Caco-2 (cell line): ENCODE data around the gene TCAP. TPM values are rescaled to one million over a fixed set of nuclear protein-coding genes. Genes with fewer than 3 reads are reported as not detected.

ENCODE experiments used
- BruUV-seq: library from RNA; stranded (reverse); fragments of 400-500 nt; replicated peaks from 2 replicates; lab custom pipeline; 2021; lab: Mats Ljungman, UMichigan
- CTCF ChIA-PET: fragments of 300-600 bp; sonication (Branson Sonifier 250); formaldehyde crosslinking; loops from one replicate; lab custom pipeline; 2022; ENCODE audit warnings: antibody characterized with exemption; lab: Charles Lee
- POLR2A ChIA-PET: fragments of 300-600 bp; sonication (Branson Sonifier 250); formaldehyde crosslinking; loops from one replicate; lab custom pipeline; 2022; ENCODE audit warnings: antibody characterized with exemption; lab: Charles Lee
- DNase-seq, 2 experiments: peaks; one replicate each; pipeline versions ENCODE4 v3.0.0 to v3.0.0-alpha.2; 2020 to 2022
- H3K27me3 ChIP-seq: replicated peaks from 2 replicates; pipeline ENCODE4 v1.6.0; 2011; ENCODE audit warnings: low read length; ENCODE audit not compliant: control insufficient read depth, insufficient read depth
- H3K36me3 ChIP-seq: 2 replicates; pipeline ENCODE4 v1.5.1; 2011; ENCODE audit warnings: low read length; ENCODE audit not compliant: control insufficient read depth, insufficient read depth
- H3K4me1 ChIP-seq: fragments of 250-450 bp; sonication (Bioruptor Pico); 2 replicates; pipeline ENCODE4 v1.5.1; 2020; ENCODE audit warnings: mild to moderate bottlenecking
- H3K4me3 ChIP-seq: 2 replicates; pipeline ENCODE4 v1.5.1; 2011; ENCODE audit warnings: low read depth, mild to moderate bottlenecking, control low read depth, low read length
- H3K9me3 ChIP-seq: fragments of 250-450 bp; sonication (Bioruptor Pico); 2 replicates; pipeline ENCODE4 v1.5.1; 2020; ENCODE audit warnings: mild to moderate bottlenecking, moderate library complexity
- H3K27ac Mint-ChIP-seq: one replicate; pipeline ENCODE4 v1.8.0; 2022; ENCODE audit warnings: mixed read lengths; ENCODE audit not compliant: unreplicated experiment
- H3K27me3 Mint-ChIP-seq: one replicate; pipeline ENCODE4 v1.8.0; 2022; ENCODE audit warnings: mixed read lengths; ENCODE audit not compliant: insufficient read depth, unreplicated experiment
- H3K36me3 Mint-ChIP-seq: one replicate; pipeline ENCODE4 v1.8.0; 2022; ENCODE audit warnings: mild to moderate bottlenecking, mixed read lengths; ENCODE audit not compliant: insufficient read depth, unreplicated experiment
- H3K4me1 Mint-ChIP-seq: one replicate; pipeline ENCODE4 v1.8.0; 2022; ENCODE audit warnings: low read depth, mixed read lengths; ENCODE audit not compliant: unreplicated experiment
- H3K4me3 Mint-ChIP-seq: one replicate; pipeline ENCODE4 v1.8.0; 2022; ENCODE audit warnings: mild to moderate bottlenecking, moderate library complexity, mixed read lengths; ENCODE audit not compliant: unreplicated experiment
- H3K9me3 Mint-ChIP-seq: one replicate; pipeline ENCODE4 v1.8.0; 2022; ENCODE audit warnings: mixed read lengths; ENCODE audit not compliant: unreplicated experiment
- intact Hi-C: fragments of 100-400 bp; cut with micrococcal nuclease; formaldehyde crosslinking; loops from one replicate; pipeline ENCODE4 v1.10.0; 2022; ENCODE audit not compliant: unreplicated experiment
- total RNA-seq: library from RNA; stranded (reverse); gene quantifications from 2 replicates; pipeline ENCODE4 v1.2.3, GENCODE V29; 2022
- TF ChIP-seq, protein P1 (sequence below), 2 experiments: fragments of 200-600 bp in 1 of 2; IDR thresholded peaks; 1 replicate in 1 of 2; 2 replicates in 1 of 2; pipeline versions ENCODE4 v1.5.1 to v1.8.0; 2011 to 2022; ENCODE audit warnings: antibody characterized with exemption in 1 of 2, control low read depth in 1 of 2, inconsistent platforms in 1 of 2, low read depth in 1 of 2, low read length in 1 of 2, mild to moderate bottlenecking in 1 of 2, moderate library complexity in 1 of 2; ENCODE audit not compliant: insufficient read depth in 1 of 2, severe bottlenecking in 1 of 2, unreplicated experiment in 1 of 2

The TCAP gene
- total RNA-seq, 1 experiment from 2014 or later, result 1.6 TPM

DNA sequence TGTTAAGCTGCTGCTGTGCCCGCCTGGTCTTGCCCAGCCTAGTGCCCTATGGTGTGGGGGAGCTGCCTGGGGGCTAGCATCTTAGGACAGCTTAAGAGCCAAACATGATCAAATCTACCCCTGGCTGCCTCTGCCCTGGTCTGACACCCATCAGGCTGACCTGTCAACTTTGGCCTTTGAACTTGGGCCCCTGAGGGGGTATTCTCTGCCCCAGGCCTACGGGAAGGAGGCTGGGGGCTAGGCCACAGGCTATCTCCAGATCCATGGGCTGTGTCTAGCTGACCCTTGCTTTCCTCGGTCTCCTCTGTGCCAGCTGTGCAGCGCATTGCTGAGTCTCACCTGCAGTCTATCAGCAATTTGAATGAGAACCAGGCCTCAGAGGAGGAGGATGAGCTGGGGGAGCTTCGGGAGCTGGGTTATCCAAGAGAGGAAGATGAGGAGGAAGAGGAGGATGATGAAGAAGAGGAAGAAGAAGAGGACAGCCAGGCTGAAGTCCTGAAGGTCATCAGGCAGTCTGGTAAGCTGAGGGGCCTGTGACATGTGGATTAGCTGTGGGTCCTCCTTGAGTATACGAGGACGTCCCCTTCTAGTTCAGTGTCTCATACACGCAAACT is 31.5 kb upstream of the TCAP start:
- H3K4me1 ChIP-seq, result peaks cover 5% of the 10 kb centered on the region
- CTCF ChIA-PET, result interaction anchor here (0.6 to 2.9 kb wide), 5 partner anchors 10 to 86 kb away, joined by 3 to 17 read pairs (median 3); partner anchors contain the start of gene PGAP3
- POLR2A ChIA-PET, result no interaction called here
- H3K36me3 ChIP-seq, result no peaks in the 10 kb centered on the region
- DNase-seq, result no peak
- no peaks in the 10 kb centered on the region for H3K27me3 ChIP-seq
- no TSS peak for BruUV-seq
- TF ChIP-seq, protein P1, sequence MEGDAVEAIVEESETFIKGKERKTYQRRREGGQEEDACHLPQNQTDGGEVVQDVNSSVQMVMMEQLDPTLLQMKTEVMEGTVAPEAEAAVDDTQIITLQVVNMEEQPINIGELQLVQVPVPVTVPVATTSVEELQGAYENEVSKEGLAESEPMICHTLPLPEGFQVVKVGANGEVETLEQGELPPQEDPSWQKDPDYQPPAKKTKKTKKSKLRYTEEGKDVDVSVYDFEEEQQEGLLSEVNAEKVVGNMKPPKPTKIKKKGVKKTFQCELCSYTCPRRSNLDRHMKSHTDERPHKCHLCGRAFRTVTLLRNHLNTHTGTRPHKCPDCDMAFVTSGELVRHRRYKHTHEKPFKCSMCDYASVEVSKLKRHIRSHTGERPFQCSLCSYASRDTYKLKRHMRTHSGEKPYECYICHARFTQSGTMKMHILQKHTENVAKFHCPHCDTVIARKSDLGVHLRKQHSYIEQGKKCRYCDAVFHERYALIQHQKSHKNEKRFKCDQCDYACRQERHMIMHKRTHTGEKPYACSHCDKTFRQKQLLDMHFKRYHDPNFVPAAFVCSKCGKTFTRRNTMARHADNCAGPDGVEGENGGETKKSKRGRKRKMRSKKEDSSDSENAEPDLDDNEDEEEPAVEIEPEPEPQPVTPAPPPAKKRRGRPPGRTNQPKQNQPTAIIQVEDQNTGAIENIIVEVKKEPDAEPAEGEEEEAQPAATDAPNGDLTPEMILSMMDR (IDR thresholded peaks at IDR 0.05; ENCODE audit: insufficient read depth in 1 of 2, low read depth in 1 of 2, low read length in 1 of 2, severe bottlenecking in 1 of 2, unreplicated experiment in 1 of 2), result no peak
- intact Hi-C loops, result no loop called here
- no peak overlapping the region for H3K27ac Mint-ChIP-seq
- no peaks in the 10 kb centered on the region for H3K27me3 Mint-ChIP-seq
- peaks cover 23% of the 10 kb centered on the region for H3K4me1 Mint-ChIP-seq
- H3K9me3 Mint-ChIP-seq, result no peaks in the 10 kb centered on the region
- no peak overlapping the region for H3K4me3 ChIP-seq
- H3K36me3 Mint-ChIP-seq, result no peaks in the 10 kb centered on the region
- H3K4me3 Mint-ChIP-seq, result no peak overlapping the region
- no peaks in the 10 kb centered on the region for H3K9me3 ChIP-seq

DNA sequence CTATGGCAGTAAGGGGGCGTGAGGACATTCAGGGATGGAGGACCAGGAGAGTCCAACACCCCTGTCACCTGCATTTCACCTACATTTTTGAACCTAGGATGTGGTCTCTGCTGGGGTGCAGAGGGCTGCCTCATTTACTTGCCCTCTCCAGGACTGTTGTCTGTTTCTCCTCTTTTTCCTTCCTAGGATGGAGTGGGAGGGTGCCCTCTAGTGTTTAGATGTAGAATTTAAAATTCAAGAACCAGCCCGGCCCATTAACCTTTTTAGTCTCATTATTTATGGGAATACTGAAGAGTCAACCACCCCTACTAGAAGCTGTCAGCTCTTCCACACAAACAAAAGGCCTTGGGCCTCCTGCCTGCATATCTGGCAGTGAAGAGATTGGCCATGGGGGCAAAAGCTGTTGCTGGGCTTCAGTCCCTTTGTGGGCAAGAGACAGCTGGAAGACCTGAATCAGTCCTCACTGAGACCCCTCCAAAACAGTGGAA is 30.7 kb upstream of the TCAP start:
- Mint-ChIP-seq H3K27ac (no peak overlapping the region), H3K4me3 (no peak overlapping the region), H3K36me3 (no peaks in the 10 kb centered on the region), H3K9me3 (no peaks in the 10 kb centered on the region), H3K27me3 (no peaks in the 10 kb centered on the region), H3K4me1 (peaks cover 24% of the 10 kb centered on the region)
- H3K27me3 ChIP-seq, result no peaks in the 10 kb centered on the region
- BruUV-seq, result no TSS peak
- intact Hi-C loops, result no loop called here
- H3K4me1 ChIP-seq, result peaks cover 5% of the 10 kb centered on the region
- H3K36me3 ChIP-seq, result no peaks in the 10 kb centered on the region
- peak in 1 of 2 experiments; percentile 57 for DNase-seq
- POLR2A ChIA-PET, result no interaction called here
- H3K4me3 ChIP-seq, result no peak overlapping the region
- CTCF ChIA-PET, result interaction anchor here (0.6 to 2.9 kb wide), 5 partner anchors 11 to 141 kb away, joined by 3 to 17 read pairs (median 5); no protein-coding TSS in a partner anchor
- TF ChIP-seq, protein P1 (IDR thresholded peaks at IDR 0.05; ENCODE audit: insufficient read depth in 1 of 2, low read depth in 1 of 2, low read length in 1 of 2, severe bottlenecking in 1 of 2, unreplicated experiment in 1 of 2), result peak; percentile 60 to 80
- H3K9me3 ChIP-seq, result no peaks in the 10 kb centered on the region

DNA sequence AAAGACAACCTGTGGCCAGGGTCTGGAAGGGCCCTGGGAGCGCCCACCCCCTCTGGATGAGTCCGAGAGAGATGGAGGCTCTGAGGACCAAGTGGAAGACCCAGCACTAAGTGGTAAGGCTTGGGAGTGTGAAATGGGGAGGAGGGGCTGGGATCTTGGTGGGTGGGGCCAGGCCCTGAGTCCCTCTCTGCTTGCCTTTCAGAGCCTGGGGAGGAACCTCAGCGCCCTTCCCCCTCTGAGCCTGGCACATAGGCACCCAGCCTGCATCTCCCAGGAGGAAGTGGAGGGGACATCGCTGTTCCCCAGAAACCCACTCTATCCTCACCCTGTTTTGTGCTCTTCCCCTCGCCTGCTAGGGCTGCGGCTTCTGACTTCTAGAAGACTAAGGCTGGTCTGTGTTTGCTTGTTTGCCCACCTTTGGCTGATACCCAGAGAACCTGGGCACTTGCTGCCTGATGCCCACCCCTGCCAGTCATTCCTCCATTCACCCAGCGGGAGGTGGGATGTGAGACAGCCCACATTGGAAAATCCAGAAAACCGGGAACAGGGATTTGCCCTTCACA is 29.5 kb upstream of the TCAP start:
- Histone ChIP-seq H3K4me1 (peaks cover 5% of the 10 kb centered on the region), H3K9me3 (no peaks in the 10 kb centered on the region), H3K4me3 (no peak overlapping the region), H3K27me3 (no peaks in the 10 kb centered on the region), H3K36me3 (no peaks in the 10 kb centered on the region)
- no TSS peak for BruUV-seq
- Mint-ChIP-seq H3K36me3 (no peaks in the 10 kb centered on the region), H3K27me3 (no peaks in the 10 kb centered on the region), H3K4me1 (peaks cover 24% of the 10 kb centered on the region), H3K4me3 (no peak overlapping the region), H3K9me3 (no peaks in the 10 kb centered on the region), H3K27ac (no peak overlapping the region)
- intact Hi-C loops, result loop anchor here (5.0 kb wide), 1 partner anchor 102 kb away; the partner anchor contains the start of gene GRB7
- no peak for DNase-seq
- ChIA-PET CTCF (interaction anchor here (0.8 to 2.9 kb wide), 3 partner anchors 12 to 199 kb away, joined by 3 to 17 read pairs (median 12); no protein-coding TSS in a partner anchor), POLR2A (no interaction called here)
- TF ChIP-seq, protein P1 (IDR thresholded peaks at IDR 0.05; ENCODE audit: insufficient read depth in 1 of 2, low read depth in 1 of 2, low read length in 1 of 2, severe bottlenecking in 1 of 2, unreplicated experiment in 1 of 2), result no peak
